ENCODE measurements around the gene DEDD.

- TF ChIP-seq CTCF (IDR thresholded peaks at IDR 0.05; ENCODE audit: low read depth, low read length) (no peak), POLR2A (IDR thresholded peaks at IDR 0.05; ENCODE audit: extremely low read depth, insufficient read length) (no peak), MYC (IDR thresholded peaks at IDR 0.05; ENCODE audit: low read depth, low read length) (no peak)
- TF ChIP-seq, protein P1, sequence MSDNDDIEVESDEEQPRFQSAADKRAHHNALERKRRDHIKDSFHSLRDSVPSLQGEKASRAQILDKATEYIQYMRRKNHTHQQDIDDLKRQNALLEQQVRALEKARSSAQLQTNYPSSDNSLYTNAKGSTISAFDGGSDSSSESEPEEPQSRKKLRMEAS (IDR thresholded peaks at IDR 0.05; ENCODE audit: low read depth, low read length) = no peak
Measured at GRCh38 chr1:161140755-161141400, 8.4 kb upstream of the DEDD start.

Measured in NB4 (cell line).